CD4-positive, alpha-beta T cell treated with Interleukin-6 for 4 hours (primary cell): Measurements from ENCODE around the gene OAF.

Source experiments
- DNase-seq: peaks from one replicate; pipeline ENCODE4 v3.0.0-alpha.2; 2020; ENCODE audit warnings: mixed read lengths

Gene OAF

GRCh38 chr11:120184371-120184945 lies 26.4 kb upstream of the OAF start:
- DNase-seq = no peak

- no peak for DNase-seq
Measured at GRCh38 chr11:120184946-120185705, 25.7 kb upstream of the OAF start.

- DNase-seq = no peak
Measured at GRCh38 chr11:120185706-120186455, 25.0 kb upstream of the OAF start.

GRCh38 chr11:120186456-120186773 lies 24.4 kb upstream of the OAF start:
- DNase-seq = no peak

- no peak for DNase-seq
Measured at GRCh38 chr11:120186774-120187591, 23.8 kb upstream of the OAF start.

GRCh38 chr11:120188371-120188770 lies 22.5 kb upstream of the OAF start:
- no peak for DNase-seq

- no peak for DNase-seq
Measured at GRCh38 chr11:120188811-120189455, 21.9 kb upstream of the OAF start.

- no peak for DNase-seq
Measured at GRCh38 chr11:120191058-120191457, 19.8 kb upstream of the OAF start.

- DNase-seq = no peak
Measured at GRCh38 chr11:120192831-120193625, 17.8 kb upstream of the OAF start.

- DNase-seq = no peak
Measured at GRCh38 chr11:120194166-120194565, 16.7 kb upstream of the OAF start.

GRCh38 chr11:120195601-120196320 lies 15.1 kb upstream of the OAF start:
- no peak for DNase-seq

GRCh38 chr11:120196826-120197225 lies 14.0 kb upstream of the OAF start:
- DNase-seq = no peak

GRCh38 chr11:120197251-120197891 lies 13.5 kb upstream of the OAF start:
- DNase-seq = no peak

GRCh38 chr11:120197977-120198376 lies 12.9 kb upstream of the OAF start:
- no peak for DNase-seq

- no peak for DNase-seq
Measured at GRCh38 chr11:120198403-120198786, 12.4 kb upstream of the OAF start.

GRCh38 chr11:120198787-120199469 lies 11.9 kb upstream of the OAF start:
- no peak for DNase-seq

- DNase-seq = no peak
Measured at GRCh38 chr11:120199613-120200012, 11.2 kb upstream of the OAF start.

- DNase-seq = no peak
Measured at GRCh38 chr11:120200677-120201076, 10.2 kb upstream of the OAF start.

- DNase-seq = no peak
Measured at GRCh38 chr11:120201653-120202052, 9.2 kb upstream of the OAF start.

- no peak for DNase-seq
Measured at GRCh38 chr11:120203626-120204025, 7.2 kb upstream of the OAF start.
